Measurements from ENCODE around the gene FRMD4A.
"Not testable (repeated sequence)": the region's sequence is repeated elsewhere in the genome, so short reads cannot be mapped to it uniquely, and the experiment has no call there.

FRMD4A gene

DNA sequence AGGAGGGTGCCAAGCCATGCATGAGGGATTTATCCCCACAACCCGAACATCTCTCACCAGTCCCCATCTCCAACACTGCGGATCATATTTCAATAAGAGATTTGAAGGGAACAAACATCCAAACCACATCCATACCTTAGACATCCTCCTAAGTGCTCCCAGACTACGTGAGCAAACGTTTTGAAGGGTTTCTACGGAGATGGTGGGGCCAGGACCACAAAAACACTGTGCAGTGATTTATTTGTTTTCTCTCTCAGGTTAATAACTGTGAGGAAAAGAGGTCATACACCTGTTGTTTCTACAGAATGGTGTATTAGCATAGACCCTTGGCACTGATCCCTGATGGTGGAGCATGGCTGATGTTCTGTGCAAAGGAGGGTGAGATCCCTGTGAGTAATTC is 277.8 kb downstream of the FRMD4A start:
- no peak for DNase-seq (ENCODE audit: low spot score)

DNA sequence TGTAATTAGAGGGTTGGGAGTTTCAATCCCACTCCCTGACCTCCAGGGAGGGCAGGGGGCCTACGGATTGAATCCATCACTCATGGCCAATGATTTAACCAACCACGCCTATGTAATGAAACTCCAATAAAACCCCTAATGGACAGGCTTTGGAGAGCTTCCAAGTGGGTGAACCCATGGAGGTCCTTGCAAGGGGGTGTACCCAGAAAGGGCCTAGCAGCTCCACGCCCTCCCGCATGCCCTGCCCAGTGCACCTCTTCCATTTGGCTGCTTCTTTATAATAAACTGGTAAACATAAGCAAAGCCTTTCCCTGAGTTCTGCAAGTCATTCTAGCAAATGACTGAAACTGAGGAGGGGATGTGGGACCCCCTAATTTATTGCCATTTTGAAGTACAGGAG is 280.1 kb downstream of the FRMD4A start:
- DNase-seq (ENCODE audit: low spot score) = no peak

- no peak for DNase-seq (ENCODE audit: low spot score)
Observed at GRCh38 chr10:14048930-14049613, 281.7 kb downstream of the FRMD4A start.

GRCh38 chr10:14047431-14047830 is 283.3 kb downstream of the FRMD4A start:
- DNase-seq (ENCODE audit: low spot score) = no peak

DNA sequence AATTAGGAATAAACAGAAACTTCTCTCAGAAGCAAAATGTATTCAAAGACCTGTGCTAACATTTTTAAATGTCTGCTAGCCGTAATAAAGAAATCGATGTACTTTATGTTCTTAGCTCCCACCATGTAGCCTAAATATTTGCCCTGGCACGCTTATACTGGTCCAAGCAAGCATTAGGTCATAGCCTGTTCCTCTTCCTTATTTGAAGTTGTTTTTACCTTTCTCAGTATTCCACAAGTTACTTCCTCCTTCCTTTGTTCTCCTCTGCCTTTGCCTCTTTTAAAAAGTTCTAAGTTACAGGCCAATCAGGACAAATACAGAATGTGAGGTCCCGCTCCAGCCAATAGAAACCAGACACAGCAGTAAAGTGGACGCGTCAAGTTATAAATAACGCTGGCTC is 288.7 kb downstream of the FRMD4A start:
- not testable (repeated sequence) for DNase-seq (ENCODE audit: low spot score)

GRCh38 chr10:14040787-14041631 is 289.7 kb downstream of the FRMD4A start:
- no peak for DNase-seq (ENCODE audit: low spot score)

- no peak for DNase-seq (ENCODE audit: low spot score)
Observed at GRCh38 chr10:14039968-14040668, 290.6 kb downstream of the FRMD4A start.

GRCh38 chr10:14036233-14036632 is 294.5 kb downstream of the FRMD4A start:
- no peak for DNase-seq (ENCODE audit: low spot score)

DNA sequence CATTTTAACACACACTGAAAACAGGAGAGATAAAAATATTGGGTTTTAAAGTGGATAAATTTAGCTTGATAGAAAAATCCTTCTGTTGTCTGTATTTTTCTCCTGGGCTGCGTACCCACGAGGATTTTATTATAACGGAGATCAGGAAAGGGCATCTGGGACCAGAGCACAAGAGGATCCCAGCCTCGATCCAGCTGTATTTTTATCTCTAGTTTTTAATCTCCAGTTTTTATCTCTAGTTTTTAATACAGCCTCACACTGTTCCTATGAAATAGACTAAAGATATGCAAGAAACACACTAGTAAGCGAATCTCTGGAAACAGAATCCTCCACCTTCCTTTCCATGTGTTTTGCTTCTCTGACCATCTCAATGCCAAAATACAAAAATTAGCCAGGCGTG is 295.2 kb downstream of the FRMD4A start:
- no peak for DNase-seq (ENCODE audit: low spot score)

GRCh38 chr10:14032406-14032998 is 298.2 kb downstream of the FRMD4A start:
- DNase-seq (ENCODE audit: low spot score) = no peak

- DNase-seq (ENCODE audit: low spot score) = no peak
Observed at GRCh38 chr10:14026325-14026724, 304.4 kb downstream of the FRMD4A start.

- DNase-seq (ENCODE audit: low spot score) = no peak
Observed at GRCh38 chr10:14025283-14026189, 305.2 kb downstream of the FRMD4A start.

GRCh38 chr10:14024329-14025202 is 306.2 kb downstream of the FRMD4A start:
- no peak for DNase-seq (ENCODE audit: low spot score)

DNA sequence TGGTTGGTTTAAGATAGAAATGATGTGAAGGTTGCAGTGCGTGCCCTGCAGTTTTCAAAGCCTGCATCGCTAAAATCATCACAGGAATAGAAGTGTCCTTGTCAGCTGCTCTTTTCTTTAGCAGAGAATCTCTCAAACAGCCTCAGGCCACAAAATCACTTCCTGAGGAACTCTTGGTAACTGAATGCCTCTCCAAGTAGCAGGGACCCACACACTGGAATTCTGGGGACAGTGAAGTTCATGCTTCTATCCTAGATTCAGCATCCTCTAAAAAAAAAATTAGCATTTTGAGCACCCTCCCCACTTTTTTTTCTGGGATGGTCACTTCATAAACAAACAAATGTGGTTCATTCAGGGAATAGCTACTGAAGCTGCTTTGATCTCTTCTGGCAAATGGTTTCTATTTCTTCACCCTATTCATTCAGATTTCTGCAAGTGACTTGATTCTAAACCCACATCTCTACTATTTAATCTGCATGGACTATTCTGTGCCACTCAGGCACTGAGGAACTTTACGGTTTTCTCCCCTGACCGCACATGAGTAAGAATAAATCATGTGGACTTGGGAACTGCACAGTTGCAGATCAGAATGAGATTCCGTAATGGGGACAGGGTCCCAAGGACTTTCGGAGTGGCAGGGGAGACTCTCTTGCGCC is 306.9 kb downstream of the FRMD4A start:
- no peak for DNase-seq (ENCODE audit: low spot score)

DNA sequence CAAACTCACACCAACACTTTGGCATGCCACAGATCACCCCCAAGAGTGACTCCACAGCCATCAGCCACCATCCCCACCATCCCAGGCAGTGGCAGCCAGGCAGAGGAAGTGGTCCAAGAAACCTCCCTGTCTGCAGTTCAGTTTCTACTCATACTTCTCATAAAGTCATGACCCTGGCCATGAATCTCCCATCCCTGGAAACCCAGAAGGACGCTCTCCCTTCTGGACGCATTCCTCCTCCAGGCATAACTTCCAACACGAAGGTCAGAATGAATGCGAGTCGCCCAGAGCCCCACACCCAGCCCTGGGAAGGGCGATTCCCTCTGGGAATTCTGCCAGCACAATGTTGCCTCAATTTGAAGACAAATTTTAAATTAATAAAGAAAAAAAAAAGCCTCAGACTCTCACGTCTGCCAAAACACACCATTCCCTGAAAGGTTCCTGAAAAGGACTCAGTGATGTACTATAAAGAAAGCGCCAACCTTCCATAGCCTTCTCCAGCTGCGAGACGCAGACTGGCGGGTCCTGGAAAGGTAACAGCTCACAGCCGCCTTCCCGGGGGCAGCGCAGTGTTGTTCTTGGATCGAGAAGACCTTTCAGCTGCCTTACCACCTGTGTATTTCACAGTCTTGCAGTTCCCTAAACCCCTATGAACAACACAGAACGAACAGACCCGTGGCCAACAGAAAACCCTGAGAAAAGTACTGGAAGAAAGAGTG is 307.6 kb downstream of the FRMD4A start:
- no peak for DNase-seq (ENCODE audit: low spot score)

DNA sequence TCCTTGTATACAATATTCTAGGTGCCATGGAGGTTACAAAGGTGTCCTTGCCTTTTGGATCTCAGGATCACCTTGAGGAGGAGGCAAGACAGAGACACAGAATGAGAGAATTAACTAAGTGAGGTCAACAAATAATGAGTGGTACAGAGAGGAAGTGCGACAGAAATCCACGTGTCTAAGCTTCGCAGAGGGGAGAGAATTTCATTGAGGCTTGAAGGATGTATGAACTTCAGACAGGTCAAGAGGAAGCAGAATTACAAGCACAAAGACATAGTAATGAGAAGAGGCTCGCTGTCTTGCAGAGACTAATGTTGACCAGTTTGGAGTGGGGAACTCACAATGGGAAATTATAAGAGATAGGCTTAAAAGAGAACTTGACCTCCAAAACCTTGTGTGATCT is 308.7 kb downstream of the FRMD4A start:
- no peak for DNase-seq (ENCODE audit: low spot score)

DNA sequence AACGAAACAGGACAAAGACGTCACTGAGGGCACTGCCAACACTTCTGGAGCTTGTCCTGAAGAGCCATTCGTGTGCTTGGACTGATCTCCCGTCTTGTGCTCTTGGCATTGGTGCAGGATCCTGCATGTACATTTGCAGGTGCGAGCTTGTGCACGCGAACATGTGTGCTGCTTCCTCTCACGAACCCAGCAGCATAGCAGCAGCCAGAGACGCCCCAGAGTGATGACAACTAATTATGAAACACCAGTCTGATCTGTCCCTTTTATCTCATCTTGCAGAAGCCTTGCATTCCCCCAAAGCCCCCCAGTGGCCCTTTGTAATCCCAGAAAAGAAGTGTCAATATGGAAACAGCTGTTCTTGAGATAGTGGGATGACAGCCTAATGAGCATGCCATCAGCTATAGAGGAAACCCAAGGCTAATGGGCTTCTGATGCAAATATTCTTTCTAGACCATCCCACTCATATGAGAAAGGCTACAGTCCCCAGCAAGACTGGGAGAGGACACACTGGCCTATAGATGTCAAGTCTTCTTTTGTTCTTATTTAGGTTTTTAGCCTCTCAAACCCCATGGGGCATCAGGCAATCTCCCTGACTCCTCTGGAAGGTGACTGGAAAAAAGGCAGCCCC is 310.6 kb downstream of the FRMD4A start:
- no peak for DNase-seq (ENCODE audit: low spot score)

- DNase-seq (ENCODE audit: low spot score) = no peak
Observed at GRCh38 chr10:14017467-14017866, 313.3 kb downstream of the FRMD4A start.

DNA sequence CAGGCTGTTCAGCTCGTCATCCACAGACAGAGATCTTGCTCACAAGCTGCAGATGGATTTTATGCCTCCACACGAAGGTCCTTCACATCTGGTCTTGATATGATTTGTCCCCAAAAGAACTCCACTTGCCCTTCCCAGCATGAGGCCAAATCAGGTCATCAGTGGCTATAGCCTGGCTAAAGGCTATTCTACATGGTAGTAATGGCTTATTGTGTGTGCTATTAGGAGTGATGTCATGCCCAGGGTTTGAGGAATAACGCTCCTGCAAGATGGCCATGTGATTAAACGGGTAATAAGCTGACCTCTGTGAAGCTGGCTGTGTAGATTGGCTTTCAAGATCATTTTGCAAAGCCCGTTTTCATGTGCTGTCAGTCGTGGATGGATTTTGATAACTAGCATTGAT is 313.8 kb downstream of the FRMD4A start:
- DNase-seq (ENCODE audit: low spot score) = no peak
